HG03457 (cell line): ENCODE measurements around the gene VTCN1.
"Not testable (repeated sequence)": the region's sequence is repeated elsewhere in the genome, so short reads cannot be mapped to it uniquely, and the experiment has no call there.

Experiments
- ATAC-seq: cut with Tn5 transposase; IDR thresholded peaks from one replicate; pipeline ENCODE4 v1.9.1; 2021; ENCODE audit warnings: moderate number of reproducible peaks; ENCODE audit not compliant: unreplicated experiment

Gene VTCN1

DNA sequence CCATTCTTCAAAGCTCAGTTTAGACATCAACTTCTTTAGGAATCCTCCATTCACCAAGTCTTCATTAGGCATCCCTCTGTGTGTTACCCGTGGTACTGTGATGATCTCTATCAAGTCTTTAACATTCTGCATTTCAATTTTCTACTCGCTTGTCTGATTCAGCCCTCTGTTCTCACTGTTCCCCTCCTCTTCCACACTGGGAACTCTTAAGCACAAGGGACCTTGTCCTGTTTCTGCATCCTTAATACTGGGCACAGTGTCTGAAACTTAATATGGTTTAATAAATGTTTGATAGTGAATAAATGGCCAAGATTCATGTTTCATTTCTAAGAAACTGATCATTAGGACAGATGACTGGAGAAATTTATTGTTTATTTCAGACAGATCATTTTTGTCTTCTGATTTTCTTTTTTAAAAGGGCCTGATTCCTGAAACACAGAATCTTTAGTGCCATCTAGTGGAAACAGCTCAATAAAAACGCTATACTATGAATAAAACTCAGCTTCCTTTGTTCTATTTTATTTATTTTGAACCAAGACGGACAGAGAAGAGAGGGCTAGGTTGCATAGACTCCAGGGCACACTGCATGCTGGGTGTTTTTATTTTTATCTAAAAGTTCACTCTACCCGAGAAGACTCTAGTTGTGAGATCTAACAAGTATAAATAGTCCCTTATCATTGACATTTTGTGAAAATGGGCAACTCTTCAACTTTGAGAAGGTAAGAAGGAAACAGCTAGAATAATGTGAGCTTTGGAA is 82.2 kb downstream of the VTCN1 start:
- ATAC-seq = no peak

DNA sequence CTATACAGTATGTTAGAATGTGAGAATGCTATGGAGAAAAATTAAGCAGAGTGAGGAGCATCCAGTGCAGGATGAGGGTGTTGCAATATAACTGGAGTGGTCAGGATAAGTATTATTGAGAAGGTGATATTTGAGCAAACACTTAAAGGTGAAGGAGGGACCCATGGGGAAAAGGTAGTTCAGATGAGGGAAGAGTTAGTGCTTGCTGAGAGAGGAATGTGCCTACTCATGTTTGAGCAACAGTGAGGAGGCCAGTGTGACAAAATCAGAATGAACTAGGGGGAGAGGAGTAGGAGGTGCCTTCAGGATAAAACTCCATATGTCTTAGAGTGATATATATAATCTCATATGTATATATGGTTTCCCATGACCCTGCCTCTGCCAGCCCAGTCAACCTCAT is 82.9 kb downstream of the VTCN1 start:
- ATAC-seq = no peak

DNA sequence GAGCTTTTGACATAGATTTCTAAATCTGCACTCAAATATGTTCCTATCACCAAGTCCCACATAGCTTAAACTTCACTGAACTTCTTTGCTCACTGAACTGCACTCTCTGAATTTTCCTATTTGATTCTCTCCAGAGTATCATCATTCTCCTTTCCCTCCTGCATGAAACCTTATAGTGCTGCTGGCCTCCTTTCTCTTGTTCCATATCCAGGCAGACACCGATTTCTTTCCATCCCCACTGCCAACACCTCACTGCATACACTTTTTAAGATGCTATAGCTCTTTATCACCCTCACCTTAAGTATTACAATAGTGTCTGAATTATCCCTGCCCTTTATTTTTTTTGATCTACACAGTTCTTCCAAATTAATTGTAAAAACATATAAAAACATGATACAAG is 86.1 kb downstream of the VTCN1 start:
- ATAC-seq = no peak

DNA sequence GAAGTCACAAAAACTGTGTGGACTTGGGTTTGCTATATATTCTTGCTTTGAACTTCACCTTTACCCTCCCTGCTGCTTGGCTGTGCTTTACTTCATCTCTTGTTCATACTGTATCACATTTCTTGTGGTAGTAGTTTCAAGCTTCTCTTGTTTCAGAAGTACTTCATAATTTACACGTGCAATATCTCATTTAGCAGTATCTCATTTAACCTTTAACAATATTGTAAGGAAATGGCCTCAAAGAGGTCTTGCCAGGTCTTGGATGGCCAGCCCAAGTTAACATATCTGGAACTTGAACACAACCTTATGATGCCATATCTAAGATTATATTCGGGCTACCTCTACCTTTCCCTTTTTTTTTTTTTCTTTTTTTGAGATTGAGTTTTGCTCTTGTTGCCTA is 87.5 kb downstream of the VTCN1 start:
- ATAC-seq = no peak

DNA sequence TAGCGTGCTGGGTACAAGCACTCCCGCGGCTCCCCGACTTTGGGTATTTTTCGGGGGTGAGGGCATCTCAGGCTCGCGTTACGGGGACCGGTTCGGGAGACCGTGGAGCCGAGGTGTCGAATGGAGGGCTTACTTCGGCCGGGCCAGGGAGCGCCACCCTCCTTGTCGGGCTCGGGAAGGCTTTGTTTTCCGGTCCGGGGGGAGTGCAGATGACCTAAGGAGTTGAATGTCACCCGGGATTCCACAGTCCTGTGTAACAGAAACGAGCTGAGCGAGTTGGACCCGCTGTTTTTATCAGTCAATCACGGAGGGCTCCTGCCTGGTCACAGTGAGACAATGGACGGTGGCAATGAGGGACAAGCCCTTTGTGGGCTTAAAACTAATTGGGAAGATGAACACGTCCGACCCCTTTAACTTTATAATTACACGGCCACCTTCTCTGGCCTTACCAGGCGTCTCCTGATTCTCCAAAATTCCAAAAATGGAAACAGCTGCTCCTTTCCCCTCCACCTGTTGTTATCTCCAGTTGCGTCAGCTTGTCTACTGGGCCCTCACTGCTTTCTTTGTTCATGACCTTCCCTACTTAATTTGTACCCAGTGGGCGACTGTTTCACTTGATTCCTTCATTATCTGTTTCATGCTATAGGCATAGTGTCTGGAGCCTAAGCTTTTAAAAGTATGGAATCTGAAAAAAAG is 88.2 kb downstream of the VTCN1 start:
- no peak for ATAC-seq

DNA sequence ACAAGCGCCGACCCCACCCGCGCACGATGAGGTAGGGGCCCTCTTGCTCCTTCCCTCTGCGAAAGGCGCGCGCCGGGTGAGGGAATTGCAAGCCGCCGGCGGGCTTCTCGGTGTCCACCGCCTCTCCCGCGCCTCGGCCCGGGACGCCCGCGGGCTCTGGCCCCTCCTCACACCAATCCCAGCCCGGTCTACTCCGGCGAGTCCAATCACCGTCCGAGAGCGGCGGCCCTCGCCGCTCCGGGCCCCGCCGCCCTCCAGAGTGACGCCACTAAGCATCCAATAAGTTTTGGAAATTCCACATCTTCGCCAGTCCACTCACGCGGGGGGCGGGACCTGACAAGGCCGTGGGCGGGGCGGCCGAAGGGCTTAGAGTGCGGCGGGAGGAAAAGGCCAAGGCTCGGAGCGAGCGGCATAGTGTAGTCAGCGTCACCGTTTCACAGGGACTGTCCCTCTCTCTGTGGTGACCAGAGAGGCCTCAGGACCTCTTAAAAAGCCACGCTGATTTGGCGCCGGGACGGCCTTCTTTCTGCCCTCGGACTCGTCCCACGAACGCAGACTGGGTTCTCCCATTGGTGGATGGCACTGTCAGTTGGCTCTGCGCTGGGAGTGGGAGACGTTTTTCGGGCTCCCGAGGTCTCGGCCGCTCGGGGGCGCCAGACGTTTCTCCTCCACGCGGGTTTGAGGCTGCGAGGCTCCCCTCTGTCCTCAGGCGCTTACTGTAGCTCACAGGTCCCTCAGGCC is 89.0 kb downstream of the VTCN1 start, which contains the start of gene TRIM45:
Gene TRIM45 (minus strand): TSS at position 161 of the 741 bp plus-strand sequence. CDS start 548 bp downstream, outside the sequence.
- peak; percentile 93 for ATAC-seq

DNA sequence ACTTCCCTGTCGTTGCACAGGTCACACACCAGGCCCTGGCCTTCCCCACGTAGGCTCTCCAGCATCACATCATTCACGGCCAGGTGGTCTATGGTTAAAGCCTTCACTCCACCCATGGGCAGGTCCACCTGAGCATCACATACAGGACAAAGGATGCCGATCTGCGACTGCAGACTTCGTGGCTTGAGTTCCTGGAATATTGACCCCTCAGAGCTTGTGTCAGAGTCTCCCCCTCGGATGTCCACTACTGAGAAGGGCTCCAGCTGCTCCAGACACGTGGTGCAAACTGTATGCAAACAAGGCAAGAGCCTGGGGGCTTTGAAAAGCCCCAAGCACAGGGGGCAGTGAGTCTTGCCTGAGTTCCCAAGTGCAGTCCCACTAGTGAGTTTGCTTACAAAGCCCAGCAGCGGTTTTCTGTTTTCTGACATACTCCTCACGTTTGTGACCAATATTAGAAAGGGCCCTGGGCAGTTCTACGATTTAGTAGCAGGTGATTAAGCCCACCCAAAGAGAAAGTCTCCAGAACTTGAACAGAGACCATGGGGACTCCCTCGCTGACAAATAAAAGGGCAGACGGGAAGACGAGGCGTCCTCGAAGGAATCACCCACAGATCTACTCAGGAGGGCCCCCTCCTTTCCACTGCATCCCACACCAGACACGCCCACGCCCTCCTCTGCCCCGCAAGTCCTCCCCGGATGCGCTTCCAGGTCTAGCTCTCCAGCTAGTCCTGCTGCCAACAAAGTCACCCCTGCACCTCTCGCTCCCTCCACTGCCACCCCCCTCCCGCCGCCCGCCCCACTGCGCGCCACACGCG is 89.7 kb downstream of the VTCN1 start:
- ATAC-seq = no peak

DNA sequence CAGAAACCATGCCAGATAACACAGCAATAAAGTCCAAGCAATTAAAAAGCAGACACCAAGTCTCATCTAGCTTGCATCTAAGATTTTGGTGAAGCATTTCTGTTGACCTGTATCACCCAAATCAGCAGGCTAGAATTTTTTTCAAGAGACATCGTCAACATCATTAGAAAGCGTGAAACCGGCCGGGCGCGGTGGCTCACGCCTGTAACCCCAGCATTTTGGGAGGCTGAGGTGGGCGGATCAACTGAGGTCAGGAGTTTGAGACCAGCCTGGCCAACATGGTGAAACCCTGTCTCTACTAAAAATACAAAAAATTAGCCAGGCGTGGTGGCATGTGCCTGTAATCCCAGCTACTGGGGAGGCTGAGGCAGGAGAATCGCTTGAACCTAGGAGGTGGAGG is 91.6 kb downstream of the VTCN1 start:
- not testable (repeated sequence) for ATAC-seq

- ATAC-seq = no peak
Observed at GRCh38 chr1:117118137-117118536, 92.6 kb downstream of the VTCN1 start.

GRCh38 chr1:117117697-117118096 is 93.0 kb downstream of the VTCN1 start:
- ATAC-seq = no peak

DNA sequence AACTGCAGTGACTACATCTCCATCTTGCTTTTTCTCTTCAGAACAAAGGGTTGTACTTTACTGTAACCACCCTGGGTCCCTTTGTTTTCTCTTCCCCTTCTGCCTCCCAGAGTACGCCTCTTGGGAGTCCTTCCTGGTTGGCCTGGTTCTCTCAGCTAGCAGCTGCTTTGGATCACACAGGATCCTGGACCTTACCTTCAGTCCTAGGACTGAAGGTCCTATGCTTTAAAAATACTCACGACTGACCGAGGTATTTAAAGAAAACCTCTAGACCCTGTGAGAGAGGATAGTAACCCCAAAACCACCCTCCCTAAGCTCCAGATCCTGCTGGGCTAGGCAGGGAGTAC is 94.0 kb downstream of the VTCN1 start:
- ATAC-seq = no peak

- no peak for ATAC-seq
Observed at GRCh38 chr1:117116090-117116783, 94.5 kb downstream of the VTCN1 start.

- ATAC-seq = no peak
Observed at GRCh38 chr1:117114877-117115276, 95.8 kb downstream of the VTCN1 start.

DNA sequence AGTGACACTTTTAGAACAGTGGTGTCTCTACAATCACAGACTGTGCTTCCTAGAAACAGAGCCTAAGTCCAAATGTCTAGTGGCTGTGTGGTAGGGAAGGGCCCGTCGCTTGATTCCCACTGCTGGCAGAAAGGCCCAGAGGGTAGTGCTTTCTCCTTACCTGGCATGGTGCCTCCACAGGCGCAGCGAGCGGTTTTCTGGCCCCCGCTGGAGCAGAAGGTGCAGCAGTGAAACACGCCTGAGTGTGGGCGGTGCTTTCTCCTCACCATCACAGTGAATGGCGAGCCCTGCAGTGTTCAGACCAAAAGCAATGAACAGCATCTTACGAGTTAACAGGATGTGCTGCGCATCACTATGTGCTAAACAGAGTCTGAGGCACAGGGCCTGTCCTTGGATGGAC is 97.5 kb downstream of the VTCN1 start:
- ATAC-seq = no peak

DNA sequence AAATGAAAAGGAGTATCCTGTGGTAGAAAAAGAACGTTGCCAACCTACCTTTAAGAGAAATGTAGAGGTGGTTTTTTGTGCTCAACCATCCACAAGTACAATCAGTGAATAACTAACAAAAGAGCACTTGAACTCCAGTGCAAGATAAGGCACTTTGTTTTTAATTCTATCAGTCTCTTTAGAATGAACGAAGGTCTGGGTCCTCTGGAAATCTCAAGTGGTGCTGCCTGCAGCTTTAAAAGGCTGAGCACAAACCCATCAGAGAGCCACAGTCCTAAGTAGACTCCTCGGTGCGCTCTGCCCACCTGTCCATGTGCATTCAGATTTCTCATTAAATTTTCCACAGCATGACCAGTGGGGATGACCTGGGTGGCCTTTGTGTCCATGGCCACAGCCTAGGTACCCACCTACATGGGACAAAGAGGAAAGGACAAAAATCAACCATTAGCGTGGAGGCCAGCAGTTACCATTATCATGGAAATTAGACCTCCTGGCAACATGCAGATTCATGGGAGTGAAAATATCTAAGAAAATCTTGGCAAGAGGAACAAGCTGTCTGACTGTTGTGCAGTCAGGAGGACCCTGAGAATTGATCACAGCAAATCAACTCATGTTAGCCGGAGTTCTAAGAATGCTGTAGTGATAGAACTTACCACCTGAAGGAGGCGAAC is 98.5 kb downstream of the VTCN1 start:
- no peak for ATAC-seq

DNA sequence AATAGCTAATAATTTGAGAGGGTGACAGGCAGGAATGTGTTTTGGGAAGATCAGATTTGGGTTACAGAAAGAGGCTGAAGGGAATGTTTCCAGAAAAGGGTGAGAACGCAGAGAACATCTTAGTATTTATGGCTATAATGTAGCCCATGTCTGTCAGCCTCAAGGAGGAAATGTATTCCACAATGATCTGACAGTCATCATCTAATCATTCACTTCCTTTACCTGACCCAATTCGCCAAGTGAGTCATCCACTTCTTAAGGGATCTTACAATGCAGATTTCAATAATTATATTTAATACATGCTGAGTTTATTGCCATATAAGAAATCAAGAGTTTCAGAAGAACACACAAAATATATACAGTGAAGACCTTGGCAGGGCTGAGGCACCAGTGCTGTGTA is 100.0 kb downstream of the VTCN1 start:
- ATAC-seq = no peak

DNA sequence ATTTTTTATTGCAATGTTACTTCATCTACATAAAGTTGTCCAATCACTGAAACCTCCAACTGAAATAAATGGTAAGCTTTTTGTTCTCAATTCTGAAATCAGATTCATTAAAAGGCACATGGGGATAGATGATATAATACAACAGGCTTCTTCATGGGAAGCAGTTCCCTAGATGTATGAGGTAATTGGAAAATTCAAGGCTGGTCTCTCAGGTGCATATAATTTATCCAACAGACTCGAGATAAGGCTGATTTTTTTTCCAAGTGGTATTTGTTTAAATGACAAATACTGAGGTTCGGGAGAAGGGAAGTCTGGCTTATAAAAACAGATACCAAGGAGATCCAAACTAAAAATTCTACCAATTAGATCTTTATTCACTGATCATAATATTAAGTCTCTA is 103.4 kb downstream of the VTCN1 start:
- no peak for ATAC-seq

DNA sequence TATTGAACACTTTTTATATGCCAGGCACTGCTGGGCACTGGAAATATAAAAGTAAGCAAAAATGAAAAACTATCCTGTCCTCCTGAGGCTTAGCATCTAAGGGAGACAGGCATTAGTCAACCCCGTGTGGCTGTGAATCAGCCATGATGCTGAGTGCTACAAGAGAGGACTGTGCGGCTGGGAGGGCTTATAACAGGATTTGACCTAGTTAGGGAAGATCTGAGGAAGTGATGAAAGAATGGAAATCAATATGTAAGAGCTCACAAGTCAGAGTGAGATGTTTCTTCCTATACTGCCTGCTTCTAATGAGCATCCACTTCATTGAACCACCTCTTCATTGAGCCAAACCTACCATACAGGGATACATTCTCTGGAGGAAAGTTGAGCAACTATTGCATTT is 104.2 kb downstream of the VTCN1 start:
- no peak for ATAC-seq

- no peak for ATAC-seq
Observed at GRCh38 chr1:117105722-117106121, 105.0 kb downstream of the VTCN1 start.

DNA sequence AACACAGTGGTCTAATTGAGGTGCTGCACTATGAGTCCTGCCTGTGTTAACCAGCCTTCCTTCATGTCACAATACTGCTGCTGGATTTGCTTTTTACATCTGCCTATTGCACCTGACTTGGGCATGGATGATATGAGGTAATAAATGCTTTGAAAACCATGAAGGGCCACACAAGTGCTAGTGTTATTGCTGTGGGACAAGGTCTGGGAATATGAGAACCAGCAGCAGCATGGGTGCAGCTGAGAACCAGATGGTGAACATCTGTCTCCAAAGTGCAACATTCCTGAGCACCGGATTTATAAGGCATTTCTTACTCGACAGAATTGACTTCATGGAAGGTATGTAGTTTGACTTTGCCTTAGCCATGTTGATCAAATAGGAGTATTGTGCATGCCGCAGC is 105.7 kb downstream of the VTCN1 start:
- no peak for ATAC-seq
